ENCODE data around the gene DDI1.
"Not testable (repeated sequence)": the region's sequence is repeated elsewhere in the genome, so short reads cannot be mapped to it uniquely, and the experiment has no call there.

Gene DDI1

DNA sequence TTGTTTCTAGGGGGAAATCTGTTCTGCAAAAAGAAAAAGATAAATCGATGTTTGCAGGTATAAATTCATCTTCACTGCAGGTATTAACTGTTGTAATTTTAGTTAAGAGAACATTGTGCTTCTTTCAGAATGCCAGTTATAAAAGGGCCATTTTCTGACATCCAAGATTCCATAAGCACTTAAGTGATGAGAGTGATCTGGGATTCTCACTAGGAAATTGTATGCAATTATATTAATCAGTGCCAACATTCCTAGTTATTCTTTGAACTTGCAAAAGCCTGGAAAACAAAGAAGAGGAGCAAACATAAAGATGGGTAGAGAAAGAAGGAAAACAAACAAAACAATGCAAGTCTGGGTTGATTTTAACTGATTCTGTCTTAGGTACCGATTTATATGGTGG lies 5.4 kb downstream of the DDI1 start:
- DNase-seq, result no peak

DNA sequence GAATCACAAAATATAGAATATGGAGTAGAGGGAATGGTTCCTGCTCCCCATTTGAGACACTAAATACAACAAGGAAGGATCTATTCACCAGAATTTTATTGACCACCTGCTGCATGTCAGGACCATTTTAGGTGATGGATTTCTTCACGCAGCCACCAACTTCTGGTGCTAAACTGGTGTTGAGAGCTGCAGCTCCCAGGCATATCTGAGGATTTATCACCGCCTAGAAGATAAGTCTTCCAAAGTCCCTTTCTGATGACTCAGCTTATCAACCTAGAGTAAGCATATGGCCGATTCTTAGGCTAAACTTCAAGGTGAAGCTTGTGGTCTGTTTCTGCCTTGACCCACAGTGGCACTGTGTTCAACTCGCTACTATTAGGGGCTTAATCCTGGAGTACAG lies 6.7 kb downstream of the DDI1 start:
- no peak for DNase-seq

DNA sequence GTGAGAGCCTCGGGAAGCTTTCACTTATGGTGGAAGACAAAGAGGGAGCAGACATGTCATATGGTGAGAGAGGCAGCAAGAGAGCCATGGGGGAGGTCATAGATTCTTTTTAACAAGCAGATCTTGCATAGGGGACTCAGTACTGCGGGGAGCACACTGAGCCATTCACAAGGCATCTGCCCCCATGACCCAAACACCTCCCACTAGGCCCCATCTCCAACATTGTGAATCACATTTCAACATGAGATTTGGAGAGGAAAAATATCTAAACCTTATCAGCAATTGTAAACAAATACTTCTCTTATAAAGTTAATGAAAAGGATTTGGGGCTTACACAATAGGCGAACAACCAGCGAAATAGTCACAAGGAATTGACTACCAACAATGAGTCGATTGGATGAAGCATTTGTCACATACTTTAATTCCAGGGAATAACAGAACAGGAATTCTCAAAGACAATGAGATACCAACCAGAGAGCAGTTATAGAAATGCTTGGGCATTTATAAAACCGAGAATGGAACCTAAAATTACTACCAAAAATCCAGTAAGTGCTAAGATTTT lies 7.3 kb downstream of the DDI1 start:
- no peak for DNase-seq

DNA sequence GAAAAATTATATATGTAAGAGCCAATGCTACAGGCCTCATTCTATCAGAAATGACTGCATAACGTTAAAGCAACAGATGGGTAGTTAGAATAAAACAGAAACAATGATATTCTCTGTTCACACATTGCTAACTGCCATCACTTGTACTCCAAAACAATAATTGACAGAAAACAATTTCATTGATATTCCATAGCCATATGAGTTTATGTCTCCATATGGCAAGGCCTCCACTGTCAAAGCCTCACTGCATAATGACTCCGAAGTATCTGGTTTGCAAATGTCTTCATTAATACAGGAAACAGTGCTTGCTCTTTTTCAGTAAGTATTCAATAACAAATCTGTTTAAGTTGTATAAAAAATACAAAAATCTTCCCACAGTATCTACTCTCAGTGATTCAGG lies 9.9 kb downstream of the DDI1 start:
- no peak for DNase-seq

DNA sequence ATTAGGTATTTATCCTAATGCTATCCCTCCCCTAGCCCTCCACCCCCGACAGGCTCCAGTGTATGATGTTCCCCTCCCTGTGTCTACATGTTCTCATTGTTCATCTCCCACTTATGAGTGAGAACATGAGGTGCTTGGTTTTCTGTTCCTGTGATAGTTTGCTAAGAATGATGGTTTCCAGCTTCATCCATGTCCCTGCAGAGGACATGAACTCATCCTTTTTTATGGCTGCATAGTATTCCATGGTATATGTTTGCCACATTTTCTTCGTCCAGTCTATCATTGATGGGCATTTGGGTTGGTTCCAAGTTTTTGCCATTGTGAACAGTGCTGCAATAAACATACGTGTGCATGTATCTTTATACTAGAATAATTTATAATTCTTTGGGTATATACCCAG lies 10.4 kb downstream of the DDI1 start:
- DNase-seq, result not testable (repeated sequence)

DNA sequence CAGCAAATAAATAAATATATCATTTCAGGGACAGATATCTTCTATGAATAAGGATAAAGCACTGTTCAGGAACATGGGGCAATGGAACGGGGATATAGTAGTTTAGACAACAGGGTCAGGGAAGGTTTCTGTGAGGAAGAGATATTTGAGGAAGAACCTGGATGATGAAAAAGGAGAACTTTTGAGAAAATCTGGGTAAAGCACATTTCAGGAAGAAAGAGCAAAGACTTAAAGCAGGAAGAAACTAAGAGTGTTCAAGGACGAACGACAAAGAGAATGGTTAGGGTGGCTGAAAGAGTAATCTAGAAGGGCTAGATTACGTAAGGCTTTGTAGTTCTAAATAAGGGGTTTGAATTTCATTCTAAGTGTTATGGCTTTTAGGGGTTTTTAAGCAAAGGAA lies 12.7 kb downstream of the DDI1 start:
- no peak for DNase-seq

DNA sequence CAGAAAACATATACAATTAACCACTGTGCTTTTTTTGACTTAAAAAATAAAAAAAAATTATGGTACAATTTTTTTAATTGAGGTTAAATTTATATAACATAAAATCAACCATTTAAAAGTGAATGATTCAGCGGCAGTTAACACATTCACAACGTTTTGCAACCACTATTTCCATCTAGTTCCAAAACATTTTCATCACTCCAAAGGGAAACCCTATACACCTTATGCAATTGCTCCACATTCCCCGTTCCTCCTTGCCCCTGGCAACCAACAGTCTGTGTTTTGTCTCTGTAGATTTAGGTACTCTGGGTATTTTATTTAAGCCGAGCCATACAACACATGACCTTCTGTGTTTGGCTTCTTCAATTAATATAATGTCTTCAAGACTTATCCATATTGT lies 15.3 kb downstream of the DDI1 start:
- DNase-seq, result no peak

DNA sequence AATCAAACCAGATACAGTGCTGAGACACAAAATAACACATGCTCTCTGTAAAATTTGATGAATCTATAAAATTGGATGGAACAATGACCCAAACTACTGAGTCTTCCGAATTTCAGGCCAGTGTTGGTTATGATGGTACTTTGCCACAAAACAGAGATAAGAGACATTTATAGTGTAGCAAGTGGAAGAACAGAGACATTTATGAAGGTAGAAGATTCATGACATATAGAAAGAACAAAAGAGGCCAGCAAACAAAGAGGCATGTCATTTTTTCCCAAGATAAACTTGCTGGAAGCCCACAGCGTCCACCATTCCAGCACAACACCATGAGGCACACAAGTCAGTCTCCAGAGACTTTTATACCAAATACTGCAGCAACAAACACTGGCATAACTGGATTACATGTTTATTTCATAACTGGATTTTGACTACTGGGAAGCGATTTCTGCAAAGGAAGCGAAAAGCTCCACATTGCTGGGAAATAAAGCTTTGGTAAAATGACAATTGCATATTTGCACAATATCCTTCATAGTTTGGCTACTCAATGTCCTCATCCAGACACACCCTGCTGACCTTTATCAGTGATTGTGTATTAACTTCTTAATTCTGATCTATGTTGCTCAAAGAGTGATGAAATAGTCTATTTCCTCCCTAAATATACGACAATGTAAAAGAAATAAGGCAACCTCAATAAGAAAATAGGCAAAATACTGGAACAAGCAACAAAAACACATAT lies 17.5 kb downstream of the DDI1 start:
- DNase-seq, result no peak

DNA sequence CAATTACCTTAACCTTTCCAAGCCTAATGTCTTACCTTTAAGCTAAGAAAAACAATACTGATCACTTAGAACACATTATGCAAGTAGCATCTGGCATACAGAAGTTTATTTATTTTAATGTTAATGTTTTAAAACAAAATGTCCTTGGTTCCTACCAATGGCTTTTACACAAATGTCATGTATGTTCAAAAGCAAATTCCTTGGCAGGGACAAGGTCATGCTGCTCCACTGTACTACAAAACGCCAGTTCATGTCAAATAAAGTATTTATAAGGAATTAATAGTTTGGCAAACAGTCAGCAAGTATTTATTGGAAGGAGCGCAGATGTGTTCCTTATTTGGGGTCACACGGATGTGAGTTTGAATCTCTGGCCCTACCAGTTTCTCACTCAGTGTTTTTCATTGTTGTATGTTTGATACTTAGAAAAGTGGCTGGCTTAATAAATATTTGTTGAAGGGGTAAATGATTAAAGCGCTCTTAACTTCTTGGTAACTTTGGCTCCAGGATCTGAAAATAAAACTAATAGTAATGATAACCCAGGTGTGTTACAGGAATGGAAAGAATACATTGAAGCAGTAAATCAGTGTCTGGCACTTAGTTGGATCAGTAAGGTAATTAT lies 18.6 kb downstream of the DDI1 start:
- no peak for DNase-seq

DNA sequence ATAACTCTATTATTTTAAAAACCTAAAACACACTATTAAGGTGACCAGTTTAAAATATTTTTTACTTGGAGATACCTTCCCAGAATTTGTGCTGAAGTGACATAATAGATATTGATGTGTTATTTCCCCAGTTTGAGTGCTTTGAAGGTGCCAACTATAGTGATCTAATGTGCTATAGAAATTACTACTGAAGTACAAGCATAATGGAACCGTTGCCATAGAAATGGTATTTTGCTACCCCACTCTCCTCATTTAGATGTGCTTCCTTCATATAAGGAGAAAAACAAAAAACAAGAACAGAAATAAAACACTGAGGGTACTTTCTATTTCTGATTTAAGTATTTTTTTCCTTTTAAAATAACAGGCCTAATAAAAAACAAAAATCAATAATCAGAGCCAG lies 19.2 kb downstream of the DDI1 start:
- no peak for DNase-seq

DNA sequence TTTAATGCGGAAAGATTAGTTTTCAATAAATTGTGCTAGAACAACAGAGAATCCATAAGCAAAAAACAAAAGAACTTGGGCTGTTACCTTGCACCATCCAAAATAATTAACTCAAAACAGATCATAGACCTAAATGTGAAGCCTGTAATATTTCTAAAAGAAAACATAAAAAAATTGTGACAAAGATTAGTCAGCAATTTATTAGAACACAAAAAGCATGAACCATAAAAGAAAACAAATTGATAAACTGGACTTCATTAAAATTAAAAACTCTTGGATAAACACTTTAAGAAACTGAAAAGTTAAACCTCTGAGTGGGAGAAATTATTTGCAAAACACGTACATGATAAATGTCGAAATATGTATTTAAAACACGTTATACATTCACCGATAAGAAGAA lies 21.5 kb downstream of the DDI1 start:
- DNase-seq, result no peak

DNA sequence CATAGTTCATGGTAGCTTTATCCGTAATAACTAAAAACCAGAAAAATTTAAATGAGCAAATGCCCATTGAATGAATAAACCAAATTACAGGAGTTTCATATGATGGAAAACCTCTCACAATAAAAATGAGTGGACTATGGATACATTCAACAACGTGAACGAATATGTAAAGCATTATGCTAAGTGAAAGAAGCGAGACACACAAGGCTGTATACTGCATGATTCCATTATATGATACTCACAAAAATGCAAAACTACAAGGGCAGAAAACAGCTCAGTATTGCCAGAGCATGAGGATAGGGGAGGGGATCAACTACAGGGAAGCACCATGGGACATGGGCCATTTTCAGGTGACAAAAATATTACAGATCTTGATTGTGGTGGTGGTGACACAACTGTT lies 22.2 kb downstream of the DDI1 start:
- DNase-seq, result no peak

DNA sequence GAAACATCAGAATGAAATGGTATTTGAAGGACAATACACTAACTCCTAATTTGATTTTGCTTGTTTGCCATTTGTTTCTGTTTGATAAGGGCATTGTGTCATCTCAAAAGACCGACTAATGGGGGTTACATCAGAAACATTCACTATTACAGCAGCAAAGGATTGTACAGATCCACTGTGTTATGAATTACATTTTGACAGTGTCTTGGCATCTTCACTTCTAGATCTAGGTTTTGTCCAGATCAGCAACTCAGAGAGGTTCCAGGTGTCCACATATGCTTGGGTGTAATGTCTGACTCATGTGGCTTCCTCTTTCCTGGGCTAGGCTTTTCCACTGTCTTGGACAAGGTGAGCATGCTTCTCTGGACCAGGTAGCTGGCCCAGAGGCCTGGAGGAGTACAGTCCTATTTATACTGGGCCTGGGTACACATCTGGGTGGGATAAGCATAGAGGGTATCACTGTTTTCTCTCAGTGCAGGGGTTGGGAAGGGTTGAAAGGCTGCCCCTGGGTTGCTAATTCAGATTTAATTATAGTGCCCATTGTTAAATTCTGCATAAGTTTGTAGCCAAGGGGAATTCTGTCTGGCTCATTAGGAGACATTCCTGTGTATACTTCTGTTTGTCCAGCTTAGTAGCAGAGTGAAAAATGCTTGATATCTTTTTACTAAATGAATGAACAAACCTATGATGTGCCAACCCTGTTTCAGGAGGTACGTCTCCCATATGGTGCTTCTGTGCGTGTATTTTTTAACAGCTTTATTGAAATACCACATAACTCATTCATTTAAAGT lies 23.8 kb downstream of the DDI1 start:
- no peak for DNase-seq

DNA sequence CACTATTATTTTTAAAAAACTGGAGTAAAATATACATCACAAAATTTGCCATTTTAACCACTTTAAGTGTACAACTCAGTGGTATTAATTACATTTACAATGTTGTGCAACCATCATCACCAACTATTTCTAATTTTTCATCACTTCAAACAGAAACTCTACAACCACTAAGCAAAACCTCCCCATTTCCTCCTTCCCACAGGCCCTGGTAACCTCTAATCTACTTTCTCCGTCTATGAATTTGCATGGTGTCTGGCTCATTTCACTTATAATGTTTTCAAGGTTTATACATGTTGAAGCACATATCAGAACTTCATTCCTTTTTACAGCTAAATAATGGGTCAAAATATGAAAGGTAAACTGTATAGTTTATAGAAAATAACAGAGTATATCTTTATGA lies 24.4 kb downstream of the DDI1 start:
- no peak for DNase-seq

DNA sequence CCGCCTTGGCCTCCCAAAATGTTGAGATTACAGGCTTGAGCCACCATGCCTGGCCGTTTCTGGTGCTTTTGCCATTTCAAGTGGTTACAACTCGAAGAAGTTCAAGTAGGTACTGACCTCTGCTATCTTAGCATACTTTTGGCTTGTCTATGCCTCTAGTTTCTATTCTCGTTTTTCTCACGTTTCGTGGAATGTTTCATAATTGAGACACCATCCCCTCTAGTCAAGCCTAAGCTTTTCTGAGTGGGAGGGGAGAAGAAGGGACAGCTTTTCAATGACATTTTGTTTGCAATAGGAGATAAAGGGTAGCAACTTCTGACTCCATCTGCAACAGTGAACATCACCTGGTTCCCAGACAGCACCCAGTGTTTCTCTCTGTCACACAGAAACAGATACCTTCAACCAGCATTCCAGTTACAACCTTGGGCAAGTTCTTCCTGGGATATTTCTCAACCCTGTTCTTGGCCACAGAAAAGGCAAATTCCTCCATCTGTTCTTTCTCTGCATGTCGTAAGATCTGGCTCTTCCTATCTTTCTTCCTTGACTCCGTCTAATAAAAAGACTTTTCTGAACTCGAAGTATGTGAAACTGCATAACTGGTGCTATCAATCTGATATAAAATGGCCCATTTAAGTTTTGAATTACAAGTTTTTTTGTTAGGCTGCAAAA lies 25.5 kb downstream of the DDI1 start:
- DNase-seq, result no peak

DNA sequence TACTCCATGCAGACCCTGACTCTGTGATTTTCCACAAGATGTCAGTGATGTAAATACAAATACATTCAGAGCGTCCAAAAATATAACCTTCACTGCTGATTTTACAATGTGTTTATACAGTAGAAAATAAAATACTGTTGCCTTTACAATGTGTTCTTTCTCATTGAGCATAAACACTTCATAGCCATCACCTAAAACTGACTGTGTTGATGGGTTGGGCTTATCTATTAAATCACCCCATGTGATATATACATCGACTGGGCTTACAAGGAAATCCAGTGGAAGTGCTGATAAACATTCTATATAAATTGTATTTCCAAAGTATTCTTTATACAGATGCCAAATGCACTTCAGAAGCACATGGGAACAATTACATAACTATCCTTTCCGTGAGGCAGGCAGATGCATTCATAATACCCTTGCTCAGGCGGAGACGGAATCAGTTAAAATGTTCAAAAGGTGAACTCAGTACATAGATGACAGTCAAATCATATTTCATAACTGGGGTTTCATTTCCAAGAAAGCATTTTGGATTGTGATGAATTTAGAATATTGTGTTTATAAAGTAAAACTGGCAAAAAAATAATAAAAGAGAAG lies 27.7 kb downstream of the DDI1 start:
- peak in 1 of 51 donors; percentile 12 for DNase-seq

DNA sequence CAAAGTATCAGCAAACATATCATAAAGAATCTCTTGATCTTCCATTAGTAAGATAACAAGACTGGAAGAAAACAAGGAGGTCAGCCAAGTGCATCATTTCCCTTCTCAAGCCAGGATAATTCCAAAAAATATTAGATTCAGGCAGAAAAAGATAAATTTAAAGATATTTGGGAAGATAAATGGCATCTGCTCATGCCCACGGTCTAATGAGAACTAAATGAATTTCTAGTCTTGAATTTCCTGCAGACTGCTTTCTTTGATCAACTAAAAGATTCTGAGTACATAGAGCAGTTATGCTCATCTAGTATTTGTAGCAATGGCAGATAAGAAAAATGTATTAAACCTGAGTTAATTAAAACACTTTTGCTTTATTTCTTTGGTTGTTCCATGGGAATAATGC lies 31.1 kb downstream of the DDI1 start:
- no peak for DNase-seq

DNA sequence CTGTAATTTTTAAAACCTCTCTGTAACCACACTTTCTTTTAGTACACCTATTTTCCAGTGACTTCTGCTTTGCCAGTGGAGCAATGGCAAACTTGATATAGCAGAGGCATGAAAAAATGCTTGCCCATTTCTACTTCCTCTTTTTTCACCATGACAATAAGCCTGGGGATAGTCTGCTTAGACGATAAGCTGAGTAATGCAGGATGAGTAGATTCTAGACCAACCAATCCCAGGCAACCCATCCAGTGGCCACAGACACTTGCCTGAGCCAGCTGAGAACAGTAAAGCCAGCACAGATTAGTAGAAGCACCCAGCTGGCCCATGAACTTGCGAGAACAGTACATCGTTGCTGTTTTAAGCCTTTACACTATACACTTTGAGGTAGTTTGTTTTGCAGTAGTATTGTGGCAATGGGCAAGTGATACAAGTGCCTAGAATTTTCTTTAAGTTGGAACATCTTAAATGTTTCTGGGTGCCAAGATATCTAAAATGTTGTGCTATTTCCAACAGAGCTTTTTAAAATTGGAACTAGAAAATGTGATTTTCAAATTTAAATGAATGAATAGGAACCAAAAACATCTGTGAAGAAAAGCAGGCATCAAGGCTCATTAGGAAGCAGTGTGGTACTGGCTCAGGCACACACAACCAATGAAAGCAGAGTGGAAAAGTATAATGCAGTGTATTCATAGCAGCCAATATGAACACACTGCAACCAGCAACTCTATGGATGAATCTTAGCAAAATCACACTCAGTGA lies 37.7 kb downstream of the DDI1 start:
- DNase-seq, result peak in 1 of 51 donors; percentile 7

DNA sequence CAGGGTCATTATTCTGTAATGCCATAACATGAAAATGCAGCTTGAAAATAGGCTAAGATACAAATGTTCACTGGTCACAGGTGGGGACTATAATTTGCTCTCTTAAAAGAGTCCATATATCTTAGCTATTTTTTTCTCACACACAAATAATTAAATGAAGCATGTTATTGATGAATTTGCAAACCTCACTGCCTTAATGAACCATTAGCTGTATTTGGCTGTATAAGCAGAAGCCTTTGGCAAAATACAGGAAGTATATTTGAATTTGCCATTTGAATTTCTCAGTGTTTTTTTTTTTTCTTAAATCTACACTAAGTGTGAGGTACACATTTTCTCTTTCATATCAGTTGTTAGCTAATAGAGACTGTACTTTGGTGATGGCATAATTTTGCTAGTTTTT lies 38.7 kb downstream of the DDI1 start:
- DNase-seq, result no peak

DNA sequence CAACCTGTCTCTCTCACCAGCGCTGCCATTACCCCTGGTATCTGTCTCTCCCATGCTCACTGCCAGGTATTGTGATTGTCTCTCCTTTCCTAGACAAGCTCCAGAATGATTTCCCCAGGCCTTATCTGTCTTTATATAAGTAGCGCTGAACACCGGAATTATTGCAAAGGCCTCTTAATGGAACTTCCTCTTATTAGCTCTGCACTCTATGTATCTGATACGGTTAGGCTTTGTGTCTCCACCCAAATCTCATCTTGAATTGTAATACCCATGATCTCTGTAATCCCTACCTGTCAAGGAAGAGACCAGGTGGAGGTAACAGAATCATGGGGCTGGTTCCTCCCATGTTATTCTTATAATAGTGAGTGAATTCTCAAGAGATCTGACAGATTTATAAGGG lies 39.3 kb downstream of the DDI1 start:
- DNase-seq, result no peak

DNA sequence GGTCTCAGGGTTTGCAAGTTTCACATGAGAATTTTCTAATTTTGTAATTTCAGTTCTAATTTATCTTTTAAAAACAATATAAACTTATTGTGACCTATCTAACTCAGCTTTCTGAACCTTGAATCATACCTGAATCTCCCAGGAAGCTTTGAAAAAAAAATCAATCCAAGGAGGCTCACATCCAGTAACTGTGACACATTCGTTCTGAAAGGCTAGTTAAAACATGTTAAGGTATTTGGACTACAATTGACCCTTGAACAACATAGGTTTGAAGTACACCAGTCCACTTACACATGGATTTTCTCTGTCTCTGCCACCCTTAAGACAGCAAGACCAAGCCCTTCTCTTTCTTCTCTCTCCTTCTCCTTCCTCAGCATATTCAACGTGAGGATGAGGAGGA lies 40.0 kb downstream of the DDI1 start:
- DNase-seq, result no peak

Measured in hypothalamus (tissue), 51 donors.